MG63 (cell line): ENCODE data around the gene RSPH3. TPM values are rescaled to one million over a fixed set of nuclear protein-coding genes. Genes with fewer than 3 reads are reported as not detected.
"Not testable (repeated sequence)": the region's sequence is repeated elsewhere in the genome, so short reads cannot be mapped to it uniquely, and the experiment has no call there.

ENCODE experiments used
- DNase-seq: peaks from one replicate; pipeline ENCODE4 v3.0.0-alpha.2; 2020
- H3K27me3 ChIP-seq: fragments of 250-450 bp; sonication (Bioruptor Pico); 2 replicates; pipeline ENCODE4 v1.5.1; 2020; ENCODE audit warnings: mild to moderate bottlenecking, moderate library complexity
- H3K36me3 ChIP-seq: fragments of 250-450 bp; sonication (Bioruptor Pico); 2 replicates; pipeline ENCODE4 v1.5.1; 2020; ENCODE audit warnings: mild to moderate bottlenecking, moderate library complexity
- H3K4me3 ChIP-seq: fragments of 250-450 bp; sonication (Bioruptor Pico); 2 replicates; pipeline ENCODE4 v1.5.1; 2020; ENCODE audit warnings: mild to moderate bottlenecking, moderate library complexity
- H3K9me3 ChIP-seq: fragments of 250-450 bp; sonication (Bioruptor Pico); 2 replicates; pipeline ENCODE4 v1.5.1; 2020; ENCODE audit warnings: mild to moderate bottlenecking, moderate library complexity
- total RNA-seq: library from RNA; depleted of rRNA; stranded (reverse); fragments of >200 nt; shearing (Covaris generic); gene quantifications from 2 replicates; pipeline ENCODE4 v1.2.3, GENCODE V29; 2014; ENCODE audit warnings: low replicate concordance

RSPH3 gene
- total RNA-seq, 1 experiment from 2014 or later = 1.5 TPM

- no peak for DNase-seq
- Histone ChIP-seq H3K4me3 (no peak overlapping the region), H3K36me3 (no peaks in the 10 kb centered on the region), H3K9me3 (no peaks in the 10 kb centered on the region), H3K27me3 (no peaks in the 10 kb centered on the region)
These were observed 40.0 kb downstream of the RSPH3 start for GRCh38 chr6:158960026-158960425.

- no peaks in the 10 kb centered on the region for H3K9me3 ChIP-seq
- H3K27me3 ChIP-seq = no peaks in the 10 kb centered on the region
- no peak for DNase-seq
- H3K4me3 ChIP-seq = no peak overlapping the region
- H3K36me3 ChIP-seq = no peaks in the 10 kb centered on the region
These were observed 40.5 kb downstream of the RSPH3 start for GRCh38 chr6:158959552-158959951.

GRCh38 chr6:158958504-158959386 lies 41.3 kb downstream of the RSPH3 start:
- Histone ChIP-seq H3K9me3 (no peaks in the 10 kb centered on the region), H3K27me3 (no peaks in the 10 kb centered on the region), H3K36me3 (no peaks in the 10 kb centered on the region), H3K4me3 (no peak overlapping the region)
- no peak for DNase-seq

- Histone ChIP-seq H3K27me3 (no peaks in the 10 kb centered on the region), H3K36me3 (no peaks in the 10 kb centered on the region), H3K9me3 (no peaks in the 10 kb centered on the region), H3K4me3 (no peak overlapping the region)
- DNase-seq = no peak
These were observed 44.7 kb downstream of the RSPH3 start for GRCh38 chr6:158955255-158955654.

GRCh38 chr6:158954753-158955152 lies 45.2 kb downstream of the RSPH3 start:
- DNase-seq = no peak
- Histone ChIP-seq H3K27me3 (no peaks in the 10 kb centered on the region), H3K9me3 (no peaks in the 10 kb centered on the region), H3K4me3 (no peak overlapping the region), H3K36me3 (no peaks in the 10 kb centered on the region)

GRCh38 chr6:158952011-158952410 lies 48.0 kb downstream of the RSPH3 start:
- not testable (repeated sequence) for DNase-seq

GRCh38 chr6:158951565-158951964 lies 48.4 kb downstream of the RSPH3 start:
- not testable (repeated sequence) for H3K9me3 ChIP-seq, H3K27me3 ChIP-seq, H3K4me3 ChIP-seq, H3K36me3 ChIP-seq, DNase-seq

More at GRCh38 chr6:158952011-158952410, 48.0 kb downstream of the RSPH3 start:
- H3K9me3 ChIP-seq, H3K4me3 ChIP-seq, H3K36me3 ChIP-seq, H3K27me3 ChIP-seq: not testable (repeated sequence)

GRCh38 chr6:158947284-158947683 lies 52.7 kb downstream of the RSPH3 start:
- no peak for DNase-seq
- Histone ChIP-seq H3K4me3 (no peak overlapping the region), H3K9me3 (peaks cover 7% of the 10 kb centered on the region), H3K27me3 (no peaks in the 10 kb centered on the region), H3K36me3 (no peaks in the 10 kb centered on the region)

GRCh38 chr6:158943380-158944032 lies 56.5 kb downstream of the RSPH3 start:
- H3K27me3 ChIP-seq = no peaks in the 10 kb centered on the region
- peaks cover 7% of the 10 kb centered on the region for H3K9me3 ChIP-seq
- DNase-seq = no peak
- H3K36me3 ChIP-seq = no peaks in the 10 kb centered on the region
- H3K4me3 ChIP-seq = no peak overlapping the region

- Histone ChIP-seq H3K9me3 (peaks cover 7% of the 10 kb centered on the region), H3K27me3 (no peaks in the 10 kb centered on the region), H3K36me3 (no peaks in the 10 kb centered on the region), H3K4me3 (no peak overlapping the region)
- no peak for DNase-seq
These were observed 57.7 kb downstream of the RSPH3 start for GRCh38 chr6:158942349-158942748.

GRCh38 chr6:158941246-158941645 lies 58.8 kb downstream of the RSPH3 start:
- Histone ChIP-seq H3K4me3 (no peak overlapping the region), H3K36me3 (no peaks in the 10 kb centered on the region), H3K27me3 (no peaks in the 10 kb centered on the region), H3K9me3 (peaks cover 7% of the 10 kb centered on the region)
- DNase-seq = no peak

GRCh38 chr6:158939255-158940159 lies 60.5 kb downstream of the RSPH3 start:
- H3K4me3 ChIP-seq = no peak overlapping the region
- H3K9me3 ChIP-seq = peaks cover 7% of the 10 kb centered on the region
- H3K27me3 ChIP-seq = no peaks in the 10 kb centered on the region
- H3K36me3 ChIP-seq = no peaks in the 10 kb centered on the region
- no peak for DNase-seq

- no peak for DNase-seq
- Histone ChIP-seq H3K4me3 (no peak overlapping the region), H3K9me3 (peaks cover 7% of the 10 kb centered on the region), H3K36me3 (no peaks in the 10 kb centered on the region), H3K27me3 (no peaks in the 10 kb centered on the region)
These were observed 61.2 kb downstream of the RSPH3 start for GRCh38 chr6:158938811-158939254.

- no peaks in the 10 kb centered on the region for H3K27me3 ChIP-seq
- H3K9me3 ChIP-seq = peaks cover 7% of the 10 kb centered on the region
- no peak for DNase-seq
- H3K4me3 ChIP-seq = no peak overlapping the region
- H3K36me3 ChIP-seq = no peaks in the 10 kb centered on the region
These were observed 61.8 kb downstream of the RSPH3 start for GRCh38 chr6:158938220-158938619.

- Histone ChIP-seq H3K27me3 (no peaks in the 10 kb centered on the region), H3K9me3 (no peaks in the 10 kb centered on the region), H3K4me3 (no peak overlapping the region), H3K36me3 (no peaks in the 10 kb centered on the region)
- DNase-seq = no peak
These were observed 65.8 kb downstream of the RSPH3 start for GRCh38 chr6:158934157-158934556.

GRCh38 chr6:158933079-158933595 lies 66.9 kb downstream of the RSPH3 start:
- Histone ChIP-seq H3K4me3 (no peak overlapping the region), H3K36me3 (no peaks in the 10 kb centered on the region), H3K27me3 (no peaks in the 10 kb centered on the region), H3K9me3 (no peaks in the 10 kb centered on the region)
- DNase-seq = no peak

- Histone ChIP-seq H3K4me3 (no peak overlapping the region), H3K9me3 (no peaks in the 10 kb centered on the region), H3K27me3 (no peaks in the 10 kb centered on the region), H3K36me3 (no peaks in the 10 kb centered on the region)
- DNase-seq = no peak
These were observed 71.9 kb downstream of the RSPH3 start for GRCh38 chr6:158928068-158928467.
